Esophagus squamous epithelium (tissue), 5 donors: ENCODE data around the gene AMZ1. TPM values are rescaled to one million over a fixed set of nuclear protein-coding genes. Genes with fewer than 3 reads are reported as not detected.

ENCODE experiments used
- DNase-seq: peaks from one replicate; lab custom pipeline; 2025; lab: John Stamatoyannopoulos, UW
- H3K27ac ChIP-seq, 4 donors: fragments of 200-600 bp; sonication (generic); one replicate each; pipeline ENCODE4 v1.5.1; 2016 to 2019; ENCODE audit warnings: mild to moderate bottlenecking in 1 of 4
- H3K27me3 ChIP-seq, 4 donors: fragments of 200-600 bp; sonication (generic); 1 replicate in 3 of 4; 2 replicates in 1 of 4; pipeline versions ENCODE4 v1.5.1 to v1.6.0; 2017 to 2021; ENCODE audit warnings: antibody characterized with exemption in 1 of 4
- H3K36me3 ChIP-seq, 3 donors: fragments of 200-600 bp; sonication (generic); one replicate each; pipeline ENCODE4 v1.5.1; 2016 to 2019
- H3K4me1 ChIP-seq, 3 donors: fragments of 200-600 bp; sonication (generic); one replicate each; pipeline ENCODE4 v1.5.1; 2017 to 2019
- H3K4me3 ChIP-seq, 4 donors: fragments of 200-600 bp; sonication (generic); 1 replicate in 3 of 4; 2 replicates in 1 of 4; pipeline ENCODE4 v1.5.1; 2016 to 2019; ENCODE audit warnings: mild to moderate bottlenecking in 2 of 4, moderate library complexity in 1 of 4
- H3K9me3 ChIP-seq, 3 donors: fragments of 200-600 bp; sonication (generic); one replicate each; pipeline ENCODE4 v1.5.1; 2016 to 2019
- POLR2A ChIP-seq, 4 donors: fragments of 450-650 bp; IDR thresholded peaks; one replicate each; pipeline ENCODE4 v1.6.1; 2017; ENCODE audit warnings: antibody characterized with exemption in 4 of 4, mild to moderate bottlenecking in 4 of 4, moderate library complexity in 3 of 4
- WGBS, 2 donors: methylation state at CpG; one replicate each; pipeline ENCODE4 v1.1.5; 2018; 5-methylcytosine and 5-hydroxymethylcytosine counted together
- intact Hi-C: fragments of 100-400 bp; cut with DNase I; formaldehyde crosslinking; loops from one replicate; pipeline ENCODE4 v1.15.0; 2022
- total RNA-seq, 4 donors: library from RNA; depleted of rRNA; stranded (reverse); fragments of >200 nt; gene quantifications; one replicate each; pipeline ENCODE4 v1.1.0, GENCODE V29; 2016
- TF ChIP-seq, protein P1 (sequence below), 6 experiments: fragments of 450-650 bp in 4 of 6; fragments of 200-600 bp in 2 of 6; sonication (generic) in 2 of 6; IDR thresholded peaks; one replicate each; pipeline ENCODE4 v1.5.1; 2016 to 2019; ENCODE audit warnings: antibody characterized with exemption in 6 of 6, mild to moderate bottlenecking in 4 of 6, moderate library complexity in 4 of 6
- donor health status: DM: yes; HTN: yes; CAD: no.

AMZ1 gene
- total RNA-seq, 4 donors from 2014 or later, result 0.12 to 0.19 TPM; not detected in 2

DNA sequence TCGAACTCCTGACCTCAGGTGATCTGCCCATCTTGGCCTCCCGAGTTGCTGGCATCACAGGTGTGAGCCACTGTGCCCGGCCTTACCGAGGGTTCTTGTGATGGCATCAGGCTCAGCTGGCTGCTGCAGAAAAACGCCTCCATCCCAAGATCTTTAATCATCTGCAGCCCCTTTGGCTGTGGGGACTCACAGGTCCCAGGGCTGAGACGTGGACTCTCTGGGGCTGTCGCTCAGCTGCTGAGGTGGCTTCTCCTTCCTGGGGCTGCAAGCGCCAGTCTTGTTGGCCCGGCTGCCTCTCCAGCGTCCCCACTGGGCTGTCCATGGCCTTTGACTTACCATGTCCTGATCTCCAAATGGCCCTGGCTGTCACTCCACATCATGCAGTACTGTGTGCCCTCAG lies 20.0 kb downstream of the AMZ1 start:
- no peak overlapping the region for H3K4me3 ChIP-seq
- no peak overlapping the region for H3K27ac ChIP-seq
- DNase-seq, result no peak
- no peak for TF ChIP-seq POLR2A (IDR thresholded peaks at IDR 0.05)
- TF ChIP-seq, protein P1, sequence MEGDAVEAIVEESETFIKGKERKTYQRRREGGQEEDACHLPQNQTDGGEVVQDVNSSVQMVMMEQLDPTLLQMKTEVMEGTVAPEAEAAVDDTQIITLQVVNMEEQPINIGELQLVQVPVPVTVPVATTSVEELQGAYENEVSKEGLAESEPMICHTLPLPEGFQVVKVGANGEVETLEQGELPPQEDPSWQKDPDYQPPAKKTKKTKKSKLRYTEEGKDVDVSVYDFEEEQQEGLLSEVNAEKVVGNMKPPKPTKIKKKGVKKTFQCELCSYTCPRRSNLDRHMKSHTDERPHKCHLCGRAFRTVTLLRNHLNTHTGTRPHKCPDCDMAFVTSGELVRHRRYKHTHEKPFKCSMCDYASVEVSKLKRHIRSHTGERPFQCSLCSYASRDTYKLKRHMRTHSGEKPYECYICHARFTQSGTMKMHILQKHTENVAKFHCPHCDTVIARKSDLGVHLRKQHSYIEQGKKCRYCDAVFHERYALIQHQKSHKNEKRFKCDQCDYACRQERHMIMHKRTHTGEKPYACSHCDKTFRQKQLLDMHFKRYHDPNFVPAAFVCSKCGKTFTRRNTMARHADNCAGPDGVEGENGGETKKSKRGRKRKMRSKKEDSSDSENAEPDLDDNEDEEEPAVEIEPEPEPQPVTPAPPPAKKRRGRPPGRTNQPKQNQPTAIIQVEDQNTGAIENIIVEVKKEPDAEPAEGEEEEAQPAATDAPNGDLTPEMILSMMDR (IDR thresholded peaks at IDR 0.05), result no peak
- H3K4me1 ChIP-seq, result peaks cover 0 to 22% (median 5%) of the 10 kb centered on the region in 3 donors
- H3K36me3 ChIP-seq, result no peaks in the 10 kb centered on the region
- intact Hi-C loops, result no loop called here
- no peaks in the 10 kb centered on the region for H3K9me3 ChIP-seq
- WGBS, 2 donors, result 100% methylated on average over 4 of the region's 10 CpGs; no CpG with 5 or more reads in 1 of the 2 donors
- peaks cover 0 to 32% (median 0%) of the 10 kb centered on the region in 4 donors for H3K27me3 ChIP-seq

DNA sequence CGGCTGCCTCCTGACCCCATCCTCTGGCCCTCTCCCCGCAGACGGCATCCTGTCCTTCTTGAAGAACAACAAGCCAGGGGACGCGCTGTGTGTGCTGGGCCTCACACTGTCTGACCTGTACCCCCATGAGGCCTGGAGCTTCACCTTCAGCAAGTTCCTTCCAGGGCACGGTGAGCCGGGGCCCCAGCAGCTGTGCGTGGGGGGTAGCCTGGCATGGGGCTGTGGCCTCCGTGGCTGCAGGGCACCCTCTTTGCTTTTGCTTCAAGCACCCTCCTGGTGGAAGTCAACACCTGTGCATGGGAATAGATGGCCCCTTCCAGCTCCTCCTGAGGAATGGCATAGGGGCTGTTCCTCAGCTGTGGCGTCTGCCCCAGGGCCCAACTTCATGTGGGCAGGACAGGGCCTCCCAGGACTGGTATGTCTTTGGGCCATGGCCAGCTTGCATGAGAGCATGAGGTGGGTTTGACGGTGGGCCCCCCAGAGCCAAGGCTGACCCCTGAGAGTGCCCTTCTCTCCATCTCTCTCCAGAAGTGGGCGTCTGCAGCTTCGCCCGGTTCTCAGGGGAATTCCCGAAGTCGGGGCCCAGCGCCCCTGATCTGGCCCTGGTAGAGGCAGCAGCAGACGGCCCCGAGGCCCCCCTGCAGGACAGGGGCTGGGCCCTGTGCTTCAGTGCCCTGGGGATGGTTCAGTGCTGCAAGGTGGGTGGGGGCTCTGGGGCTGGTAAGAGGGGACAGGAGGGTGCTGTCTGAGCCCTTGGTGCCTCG lies 20.7 kb downstream of the AMZ1 start:
- Histone ChIP-seq H3K4me3 (no peak overlapping the region), H3K27me3 (peaks cover 0 to 32% (median 0%) of the 10 kb centered on the region in 4 donors), H3K9me3 (no peaks in the 10 kb centered on the region), H3K36me3 (no peaks in the 10 kb centered on the region), H3K4me1 (peaks cover 0 to 28% (median 5%) of the 10 kb centered on the region in 3 donors), H3K27ac (no peak overlapping the region)
- WGBS, 2 donors, result 57 to 82% methylated on average over 1 to 4 of the region's 20 CpGs
- DNase-seq, result no peak
- TF ChIP-seq, protein P1 (IDR thresholded peaks at IDR 0.05), result no peak
- TF ChIP-seq POLR2A (IDR thresholded peaks at IDR 0.05), result no peak
- intact Hi-C loops, result no loop called here

DNA sequence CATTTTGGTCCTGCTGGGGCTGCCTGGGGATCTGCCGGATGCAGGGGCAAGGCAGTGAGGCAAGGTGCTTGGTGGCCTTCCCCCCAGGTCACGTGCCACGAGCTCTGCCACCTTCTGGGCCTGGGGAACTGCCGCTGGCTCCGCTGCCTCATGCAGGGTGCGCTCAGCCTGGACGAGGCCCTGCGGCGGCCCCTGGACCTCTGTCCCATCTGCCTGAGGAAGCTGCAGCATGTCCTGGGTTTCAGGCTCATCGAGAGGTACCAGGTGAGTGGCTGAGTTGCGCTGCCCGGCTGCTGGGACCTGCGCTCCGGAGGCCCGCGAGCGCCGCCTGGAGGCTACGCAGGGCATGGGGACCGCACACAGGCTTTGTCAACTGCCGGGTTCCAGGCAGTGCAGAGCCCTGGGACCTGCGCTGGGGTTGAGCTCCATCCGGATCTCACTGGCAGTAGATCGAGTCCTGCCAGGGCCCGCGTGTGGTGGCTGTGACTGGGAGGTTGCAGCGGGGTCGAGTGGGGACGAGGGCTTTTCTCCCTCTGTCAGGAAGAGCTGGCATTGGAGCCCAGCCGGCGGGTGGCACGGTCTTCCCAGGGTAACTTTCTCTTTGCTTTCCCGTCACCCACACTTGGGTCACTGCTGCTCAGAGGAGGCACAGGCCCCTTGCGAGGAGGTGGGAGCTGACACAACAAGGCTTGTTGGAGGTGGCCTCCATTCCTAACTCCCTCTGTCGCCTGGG lies 21.7 kb downstream of the AMZ1 start:
- intact Hi-C loops, result no loop called here
- no peaks in the 10 kb centered on the region for H3K36me3 ChIP-seq
- no peak for DNase-seq
- peaks cover 0 to 32% (median 0%) of the 10 kb centered on the region in 4 donors for H3K27me3 ChIP-seq
- H3K27ac ChIP-seq, result no peak overlapping the region
- 32 to 53% methylated on average over 9 to 13 of the region's 35 CpGs for WGBS, 2 donors
- TF ChIP-seq, protein P1 (IDR thresholded peaks at IDR 0.05), result peak; percentile 79 to 94 (median 84)
- TF ChIP-seq POLR2A (IDR thresholded peaks at IDR 0.05), result no peak
- H3K4me1 ChIP-seq, result peaks cover 0 to 28% (median 5%) of the 10 kb centered on the region in 3 donors
- H3K9me3 ChIP-seq, result no peaks in the 10 kb centered on the region
- H3K4me3 ChIP-seq, result peak overlapping the region in 3 of 4 donors; percentile 10 to 55 (median 24)

GRCh38 chr7:2710286-2710655 lies 22.3 kb downstream of the AMZ1 start:
- Histone ChIP-seq H3K27ac (no peak overlapping the region), H3K36me3 (no peaks in the 10 kb centered on the region), H3K9me3 (no peaks in the 10 kb centered on the region), H3K4me1 (peaks cover 0 to 28% (median 5%) of the 10 kb centered on the region in 3 donors), H3K27me3 (peaks cover 0 to 32% (median 0%) of the 10 kb centered on the region in 4 donors), H3K4me3 (peak overlapping the region in 3 of 4 donors; percentile 10 to 55 (median 24))
- intact Hi-C loops, result no loop called here
- DNase-seq, result no peak
- 79 to 92% methylated on average over 3 to 7 of the region's 11 CpGs for WGBS, 2 donors
- TF ChIP-seq POLR2A (IDR thresholded peaks at IDR 0.05), result no peak
- TF ChIP-seq, protein P1 (IDR thresholded peaks at IDR 0.05), result no peak
